Fibroblast of pulmonary artery (primary cell): ENCODE measurements around the gene IQSEC1.

Experiments used
- DNase-seq: peaks from one replicate; pipeline ENCODE4 v3.0.0-alpha.2; 2010; ENCODE audit warnings: low read depth
- H3K4me3 ChIP-seq: replicated peaks from 2 replicates; pipeline ENCODE4 v1.5.1; 2011; ENCODE audit warnings: low read depth, mild to moderate bottlenecking, control low read depth, low read length, moderate library complexity
- CTCF ChIP-seq: IDR thresholded peaks from 2 replicates; pipeline ENCODE4 v1.5.1; 2011; ENCODE audit warnings: mild to moderate bottlenecking, control low read depth, low read length, inconsistent platforms; ENCODE audit errors: missing control alignments

IQSEC1 gene

GRCh38 chr3:12963231-12963896, 109.9 kb downstream of the IQSEC1 start:
- H3K4me3 ChIP-seq, result no peak overlapping the region
- no peak for TF ChIP-seq CTCF
- DNase-seq, result no peak

GRCh38 chr3:12962292-12962691, 110.9 kb downstream of the IQSEC1 start:
- TF ChIP-seq CTCF, result no peak
- no peak for DNase-seq
- no peak overlapping the region for H3K4me3 ChIP-seq

GRCh38 chr3:12961697-12962036, 111.6 kb downstream of the IQSEC1 start:
- H3K4me3 ChIP-seq, result no peak overlapping the region
- DNase-seq, result no peak
- no peak for TF ChIP-seq CTCF

- TF ChIP-seq CTCF, result no peak
- no peak overlapping the region for H3K4me3 ChIP-seq
- no peak for DNase-seq
These were observed 112.1 kb downstream of the IQSEC1 start for GRCh38 chr3:12961007-12961696.

- no peak for DNase-seq
- H3K4me3 ChIP-seq, result no peak overlapping the region
- TF ChIP-seq CTCF, result no peak
These were observed 112.7 kb downstream of the IQSEC1 start for GRCh38 chr3:12960497-12960896.

- no peak for DNase-seq
- TF ChIP-seq CTCF, result no peak
- H3K4me3 ChIP-seq, result no peak overlapping the region
These were observed 113.3 kb downstream of the IQSEC1 start for GRCh38 chr3:12959838-12960378.
